ENCODE measurements around the gene HCK.
"Not testable (repeated sequence)": the region's sequence is repeated elsewhere in the genome, so short reads cannot be mapped to it uniquely, and the experiment has no call there.

HCK gene

GRCh38 chr20:32116796-32117195 lies 64.8 kb downstream of the HCK start:
- H2AFZ ChIP-seq (ENCODE audit: low read length, unreplicated experiment); H3K36me3 ChIP-seq (ENCODE audit: insufficient read depth, low read length); H3K4me1 ChIP-seq (ENCODE audit: control insufficient read depth, insufficient read depth, low read length, unreplicated experiment); H3K27ac ChIP-seq (ENCODE audit: low read depth, low read length); H3K27me3 ChIP-seq (ENCODE audit: insufficient read depth, low read length); H3K4me3 ChIP-seq (ENCODE audit: low read depth, low read length): not testable (repeated sequence)
- H3K79me2 ChIP-seq (ENCODE audit: control insufficient read depth, insufficient read depth, low read length, unreplicated experiment), result peaks cover 55% of the 10 kb centered on the region

GRCh38 chr20:32118427-32118826 lies 66.4 kb downstream of the HCK start:
- H3K79me2 ChIP-seq (ENCODE audit: control insufficient read depth, insufficient read depth, low read length, unreplicated experiment), result peaks cover 40% of the 10 kb centered on the region
- H2AFZ ChIP-seq (ENCODE audit: low read length, unreplicated experiment); H3K36me3 ChIP-seq (ENCODE audit: insufficient read depth, low read length); H3K27me3 ChIP-seq (ENCODE audit: insufficient read depth, low read length); H3K4me3 ChIP-seq (ENCODE audit: low read depth, low read length); H3K27ac ChIP-seq (ENCODE audit: low read depth, low read length); H3K4me1 ChIP-seq (ENCODE audit: control insufficient read depth, insufficient read depth, low read length, unreplicated experiment): not testable (repeated sequence)

- Histone ChIP-seq H3K27ac (ENCODE audit: low read depth, low read length) (no peak overlapping the region), H2AFZ (ENCODE audit: low read length, unreplicated experiment) (no peak overlapping the region), H3K79me2 (ENCODE audit: control insufficient read depth, insufficient read depth, low read length, unreplicated experiment) (peaks cover 28% of the 10 kb centered on the region), H3K4me3 (ENCODE audit: low read depth, low read length) (no peak overlapping the region), H3K27me3 (ENCODE audit: insufficient read depth, low read length) (no peaks in the 10 kb centered on the region), H3K4me1 (ENCODE audit: control insufficient read depth, insufficient read depth, low read length, unreplicated experiment) (peaks cover 6% of the 10 kb centered on the region), H3K36me3 (ENCODE audit: insufficient read depth, low read length) (no peaks in the 10 kb centered on the region)
Measured at GRCh38 chr20:32119734-32120133, 67.7 kb downstream of the HCK start.

GRCh38 chr20:32121908-32122307 lies 69.9 kb downstream of the HCK start:
- H3K27me3 ChIP-seq (ENCODE audit: insufficient read depth, low read length); H3K4me1 ChIP-seq (ENCODE audit: control insufficient read depth, insufficient read depth, low read length, unreplicated experiment); H3K36me3 ChIP-seq (ENCODE audit: insufficient read depth, low read length); H3K27ac ChIP-seq (ENCODE audit: low read depth, low read length); H2AFZ ChIP-seq (ENCODE audit: low read length, unreplicated experiment); H3K4me3 ChIP-seq (ENCODE audit: low read depth, low read length): not testable (repeated sequence)
- peaks cover 13% of the 10 kb centered on the region for H3K79me2 ChIP-seq (ENCODE audit: control insufficient read depth, insufficient read depth, low read length, unreplicated experiment)

- H2AFZ ChIP-seq (ENCODE audit: low read length, unreplicated experiment), result no peak overlapping the region
- no peaks in the 10 kb centered on the region for H3K27me3 ChIP-seq (ENCODE audit: insufficient read depth, low read length)
- H3K27ac ChIP-seq (ENCODE audit: low read depth, low read length), result no peak overlapping the region
- no peak overlapping the region for H3K4me3 ChIP-seq (ENCODE audit: low read depth, low read length)
- H3K4me1 ChIP-seq (ENCODE audit: control insufficient read depth, insufficient read depth, low read length, unreplicated experiment), result no peaks in the 10 kb centered on the region
- no peaks in the 10 kb centered on the region for H3K36me3 ChIP-seq (ENCODE audit: insufficient read depth, low read length)
- peaks cover 7% of the 10 kb centered on the region for H3K79me2 ChIP-seq (ENCODE audit: control insufficient read depth, insufficient read depth, low read length, unreplicated experiment)
Measured at GRCh38 chr20:32123088-32123487, 71.0 kb downstream of the HCK start.

GRCh38 chr20:32124916-32125454 lies 72.9 kb downstream of the HCK start:
- no peak overlapping the region for H3K4me3 ChIP-seq (ENCODE audit: low read depth, low read length)
- no peak overlapping the region for H3K27ac ChIP-seq (ENCODE audit: low read depth, low read length)
- H3K4me1 ChIP-seq (ENCODE audit: control insufficient read depth, insufficient read depth, low read length, unreplicated experiment), result no peaks in the 10 kb centered on the region
- no peaks in the 10 kb centered on the region for H3K27me3 ChIP-seq (ENCODE audit: insufficient read depth, low read length)
- peaks cover 4% of the 10 kb centered on the region for H3K79me2 ChIP-seq (ENCODE audit: control insufficient read depth, insufficient read depth, low read length, unreplicated experiment)
- no peaks in the 10 kb centered on the region for H3K36me3 ChIP-seq (ENCODE audit: insufficient read depth, low read length)
- H2AFZ ChIP-seq (ENCODE audit: low read length, unreplicated experiment), result no peak overlapping the region

- H3K27me3 ChIP-seq (ENCODE audit: insufficient read depth, low read length), result no peaks in the 10 kb centered on the region
- peaks cover 8% of the 10 kb centered on the region for H3K79me2 ChIP-seq (ENCODE audit: control insufficient read depth, insufficient read depth, low read length, unreplicated experiment)
- no peak overlapping the region for H3K4me3 ChIP-seq (ENCODE audit: low read depth, low read length)
- H3K36me3 ChIP-seq (ENCODE audit: insufficient read depth, low read length), result no peaks in the 10 kb centered on the region
- no peak overlapping the region for H3K27ac ChIP-seq (ENCODE audit: low read depth, low read length)
- no peak overlapping the region for H2AFZ ChIP-seq (ENCODE audit: low read length, unreplicated experiment)
- H3K4me1 ChIP-seq (ENCODE audit: control insufficient read depth, insufficient read depth, low read length, unreplicated experiment), result no peaks in the 10 kb centered on the region
Measured at GRCh38 chr20:32125506-32125905, 73.5 kb downstream of the HCK start.

GRCh38 chr20:32126919-32127318 lies 74.9 kb downstream of the HCK start:
- H3K4me3 ChIP-seq (ENCODE audit: low read depth, low read length), result no peak overlapping the region
- no peak overlapping the region for H2AFZ ChIP-seq (ENCODE audit: low read length, unreplicated experiment)
- peaks cover 16% of the 10 kb centered on the region for H3K79me2 ChIP-seq (ENCODE audit: control insufficient read depth, insufficient read depth, low read length, unreplicated experiment)
- no peaks in the 10 kb centered on the region for H3K27me3 ChIP-seq (ENCODE audit: insufficient read depth, low read length)
- no peaks in the 10 kb centered on the region for H3K4me1 ChIP-seq (ENCODE audit: control insufficient read depth, insufficient read depth, low read length, unreplicated experiment)
- no peak overlapping the region for H3K27ac ChIP-seq (ENCODE audit: low read depth, low read length)
- no peaks in the 10 kb centered on the region for H3K36me3 ChIP-seq (ENCODE audit: insufficient read depth, low read length)

- Histone ChIP-seq H3K4me1 (ENCODE audit: control insufficient read depth, insufficient read depth, low read length, unreplicated experiment) (no peaks in the 10 kb centered on the region), H3K79me2 (ENCODE audit: control insufficient read depth, insufficient read depth, low read length, unreplicated experiment) (peaks cover 16% of the 10 kb centered on the region), H3K27me3 (ENCODE audit: insufficient read depth, low read length) (no peaks in the 10 kb centered on the region), H3K36me3 (ENCODE audit: insufficient read depth, low read length) (no peaks in the 10 kb centered on the region), H3K27ac (ENCODE audit: low read depth, low read length) (no peak overlapping the region), H2AFZ (ENCODE audit: low read length, unreplicated experiment) (no peak overlapping the region), H3K4me3 (ENCODE audit: low read depth, low read length) (no peak overlapping the region)
Measured at GRCh38 chr20:32127347-32127746, 75.3 kb downstream of the HCK start.

GRCh38 chr20:32128167-32128566 lies 76.1 kb downstream of the HCK start:
- Histone ChIP-seq H3K36me3 (ENCODE audit: insufficient read depth, low read length) (no peaks in the 10 kb centered on the region), H3K27ac (ENCODE audit: low read depth, low read length) (no peak overlapping the region), H2AFZ (ENCODE audit: low read length, unreplicated experiment) (no peak overlapping the region), H3K4me3 (ENCODE audit: low read depth, low read length) (no peak overlapping the region), H3K27me3 (ENCODE audit: insufficient read depth, low read length) (no peaks in the 10 kb centered on the region), H3K79me2 (ENCODE audit: control insufficient read depth, insufficient read depth, low read length, unreplicated experiment) (peaks cover 16% of the 10 kb centered on the region), H3K4me1 (ENCODE audit: control insufficient read depth, insufficient read depth, low read length, unreplicated experiment) (no peaks in the 10 kb centered on the region)

- Histone ChIP-seq H3K4me3 (ENCODE audit: low read depth, low read length) (no peak overlapping the region), H3K4me1 (ENCODE audit: control insufficient read depth, insufficient read depth, low read length, unreplicated experiment) (no peaks in the 10 kb centered on the region), H2AFZ (ENCODE audit: low read length, unreplicated experiment) (no peak overlapping the region), H3K36me3 (ENCODE audit: insufficient read depth, low read length) (no peaks in the 10 kb centered on the region), H3K27me3 (ENCODE audit: insufficient read depth, low read length) (no peaks in the 10 kb centered on the region), H3K27ac (ENCODE audit: low read depth, low read length) (no peak overlapping the region), H3K79me2 (ENCODE audit: control insufficient read depth, insufficient read depth, low read length, unreplicated experiment) (peaks cover 16% of the 10 kb centered on the region)
Measured at GRCh38 chr20:32129863-32130262, 77.8 kb downstream of the HCK start.

Measured in ACC112 (cell line).